Amygdala (tissue), 56 donors: Measurements from ENCODE around the gene ZNF618.
"Not testable (repeated sequence)": the region's sequence is repeated elsewhere in the genome, so short reads cannot be mapped to it uniquely, and the experiment has no call there.

Source experiments
- DNase-seq, 56 donors: peaks; one replicate each; lab custom pipeline; 2025; lab: John Stamatoyannopoulos, UW

ZNF618 gene

GRCh38 chr9:113984639-113985380, 108.7 kb downstream of the ZNF618 start:
- DNase-seq, result no peak

- DNase-seq, result no peak
These were observed 110.0 kb downstream of the ZNF618 start for GRCh38 chr9:113985968-113986585.

- no peak for DNase-seq
These were observed 110.8 kb downstream of the ZNF618 start for GRCh38 chr9:113986931-113987330.

GRCh38 chr9:113987526-113987925, 111.4 kb downstream of the ZNF618 start:
- no peak for DNase-seq

- no peak for DNase-seq
These were observed 112.4 kb downstream of the ZNF618 start for GRCh38 chr9:113988385-113989016.

- no peak for DNase-seq
These were observed 113.1 kb downstream of the ZNF618 start for GRCh38 chr9:113989017-113989713.

- DNase-seq, result no peak
These were observed 113.8 kb downstream of the ZNF618 start for GRCh38 chr9:113989714-113990569.

- no peak for DNase-seq
These were observed 114.4 kb downstream of the ZNF618 start for GRCh38 chr9:113990570-113990907.

- DNase-seq, result no peak
These were observed 114.9 kb downstream of the ZNF618 start for GRCh38 chr9:113990975-113991471.

GRCh38 chr9:113991714-113992113, 115.6 kb downstream of the ZNF618 start:
- DNase-seq, result no peak

GRCh38 chr9:113992276-113992951, 116.3 kb downstream of the ZNF618 start:
- peak; percentile 16 to 96 (median 84) for DNase-seq

GRCh38 chr9:113992994-113993393, 116.9 kb downstream of the ZNF618 start:
- peak in 2 of 56 donors; percentile 67 to 69 for DNase-seq

GRCh38 chr9:113993838-113994540, 117.9 kb downstream of the ZNF618 start:
- peak in 53 of 56 donors; percentile 19 to 84 (median 62) for DNase-seq

- no peak for DNase-seq
These were observed 119.3 kb downstream of the ZNF618 start for GRCh38 chr9:113995401-113995800.

- no peak for DNase-seq
These were observed 119.9 kb downstream of the ZNF618 start for GRCh38 chr9:113995963-113996362.

GRCh38 chr9:113996531-113997001, 120.5 kb downstream of the ZNF618 start:
- no peak for DNase-seq

- DNase-seq, result not testable (repeated sequence)
These were observed 121.0 kb downstream of the ZNF618 start for GRCh38 chr9:113997064-113997463.

GRCh38 chr9:113997610-113998009, 121.5 kb downstream of the ZNF618 start:
- no peak for DNase-seq

GRCh38 chr9:113998114-113998513, 122.0 kb downstream of the ZNF618 start:
- DNase-seq, result no peak
